Measurements from ENCODE around the gene AIFM3. TPM values are rescaled to one million over a fixed set of nuclear protein-coding genes. Genes with fewer than 3 reads are reported as not detected.
"Not testable (repeated sequence)": the region's sequence is repeated elsewhere in the genome, so short reads cannot be mapped to it uniquely, and the experiment has no call there.

The AIFM3 gene
- total and polyA plus RNA-seq, 12 donors, result 0.24 to 1.5 (median 0.50) TPM; not detected in 1

GRCh38 chr22:20940186-20940651, 26.8 kb upstream of the AIFM3 start:
- Histone ChIP-seq H3K27me3 (no peaks in the 10 kb centered on the region), H3K9me3 (no peaks in the 10 kb centered on the region), H3K36me3 (peaks cover 0 to 38% (median 6%) of the 10 kb centered on the region in 9 donors), H3K4me1 (peaks cover 10 to 82% (median 64%) of the 10 kb centered on the region in 9 donors), H3K4me3 (no peak overlapping the region), H3K27ac (peak overlapping the region in 1 of 10 donors; percentile 1)
- ATAC-seq (no peak), DNase-seq (no peak)
- 61 to 62% methylated on average over 3 of the region's 3 CpGs for WGBS, 2 donors
- no peak for TF ChIP-seq CTCF (IDR thresholded peaks at IDR 0.05)
- intact Hi-C loops (cut with DNase I), result loop anchor here in 1 of 10 donors (10.0 kb wide), 1 partner anchor 85 kb away; no protein-coding TSS in a partner anchor

- ATAC-seq (no peak), DNase-seq (no peak)
- H3K4me1 ChIP-seq, result peaks cover 16 to 82% (median 64%) of the 10 kb centered on the region in 9 donors
- H3K27me3 ChIP-seq, result no peaks in the 10 kb centered on the region
- 80 to 87% methylated on average over 4 of the region's 4 CpGs for WGBS, 2 donors
- H3K4me3 ChIP-seq, result no peak overlapping the region
- TF ChIP-seq CTCF (IDR thresholded peaks at IDR 0.05), result no peak
- no peak overlapping the region for H3K27ac ChIP-seq
- no peaks in the 10 kb centered on the region for H3K9me3 ChIP-seq
- H3K36me3 ChIP-seq, result peaks cover 0 to 31% (median 6%) of the 10 kb centered on the region in 9 donors
- intact Hi-C loops (cut with DNase I), result loop anchor here in 1 of 10 donors (10.0 kb wide), 1 partner anchor 84 kb away; no protein-coding TSS in a partner anchor
Measured at GRCh38 chr22:20940904-20941385, 26.1 kb upstream of the AIFM3 start.

- intact Hi-C loops (cut with DNase I), result loop anchor here in 1 of 10 donors (10.0 kb wide), 1 partner anchor 82 kb away; no protein-coding TSS in a partner anchor
- Histone ChIP-seq H3K4me1 (peaks cover 9 to 81% (median 61%) of the 10 kb centered on the region in 9 donors), H3K36me3 (peaks cover 0 to 21% (median 0%) of the 10 kb centered on the region in 9 donors)
- not testable (repeated sequence) for H3K27me3 ChIP-seq, DNase-seq, H3K27ac ChIP-seq, ATAC-seq, H3K9me3 ChIP-seq, H3K4me3 ChIP-seq
- 87 to 91% methylated on average over 7 of the region's 7 CpGs for WGBS, 2 donors
Measured at GRCh38 chr22:20942203-20942902, 24.7 kb upstream of the AIFM3 start.

- intact Hi-C loops (cut with DNase I), result loop anchor here in 1 of 10 donors (10.0 kb wide), 1 partner anchor 81 kb away; no protein-coding TSS in a partner anchor
- TF ChIP-seq CTCF (IDR thresholded peaks at IDR 0.05), result no peak
- peaks cover 8 to 73% (median 53%) of the 10 kb centered on the region in 9 donors for H3K4me1 ChIP-seq
- H3K9me3 ChIP-seq, result no peaks in the 10 kb centered on the region
- DNase-seq (no peak), ATAC-seq (no peak)
- H3K27ac ChIP-seq, result no peak overlapping the region
- no peak overlapping the region for H3K4me3 ChIP-seq
- peaks cover 0 to 13% (median 0%) of the 10 kb centered on the region in 9 donors for H3K36me3 ChIP-seq
- 92 to 93% methylated on average over 8 of the region's 8 CpGs for WGBS, 2 donors
- H3K27me3 ChIP-seq, result no peaks in the 10 kb centered on the region
Measured at GRCh38 chr22:20943104-20943933, 23.7 kb upstream of the AIFM3 start.

All from heart right ventricle (tissue), 16 donors.